Smooth muscle cell (in vitro differentiated cells): ENCODE data around the gene ILF3. TPM values are rescaled to one million over a fixed set of nuclear protein-coding genes. Genes with fewer than 3 reads are reported as not detected.
A peak's percentile ranks its signal among the peaks of the same experiment; 100 is the strongest.

Experiments used
- DNase-seq: peaks from one replicate; lab custom pipeline; 2025; ENCODE audit not compliant: unreplicated experiment; lab: John Stamatoyannopoulos, UW
- H2AFZ ChIP-seq: fragments of 200-600 bp; sonication (generic); 2 replicates; pipeline ENCODE4 v1.6.0; 2016; ENCODE audit warnings: antibody characterized with exemption, low read depth, mild to moderate bottlenecking
- H3F3A ChIP-seq: fragments of 200-600 bp; sonication (generic); 2 replicates; pipeline ENCODE4 v1.6.0; 2017; ENCODE audit warnings: antibody characterized with exemption, low read depth
- H3K27ac ChIP-seq: fragments of 200-600 bp; sonication (generic); 2 replicates; pipeline ENCODE4 v1.5.1; 2016; ENCODE audit warnings: low read depth, mild to moderate bottlenecking
- H3K27me3 ChIP-seq: fragments of 200-600 bp; sonication (generic); 2 replicates; pipeline ENCODE4 v1.6.1; 2016; ENCODE audit warnings: low read depth, mild to moderate bottlenecking
- H3K36me3 ChIP-seq: fragments of 200-600 bp; sonication (generic); 2 replicates; pipeline ENCODE4 v1.5.1; 2016; ENCODE audit warnings: low read depth
- H3K4me1 ChIP-seq: fragments of 200-600 bp; sonication (generic); 2 replicates; pipeline ENCODE4 v1.5.1; 2016; ENCODE audit warnings: low read depth
- H3K4me2 ChIP-seq: fragments of 200-600 bp; sonication (generic); 2 replicates; pipeline ENCODE4 v1.6.0; 2016; ENCODE audit warnings: mild to moderate bottlenecking
- H3K4me3 ChIP-seq: fragments of 200-600 bp; sonication (generic); 2 replicates; pipeline ENCODE4 v1.5.1; 2016; ENCODE audit warnings: mild to moderate bottlenecking
- H3K79me2 ChIP-seq: fragments of 200-600 bp; sonication (generic); 2 replicates; pipeline ENCODE4 v1.6.0; 2016; ENCODE audit warnings: low read depth, mild to moderate bottlenecking
- H3K9ac ChIP-seq: fragments of 200-600 bp; sonication (generic); 2 replicates; pipeline ENCODE4 v1.6.0; 2016; ENCODE audit warnings: low read depth
- H3K9me3 ChIP-seq: fragments of 200-600 bp; sonication (generic); replicated peaks from 2 replicates; pipeline ENCODE4 v1.5.1; 2016; ENCODE audit warnings: low read depth
- H4K20me1 ChIP-seq: fragments of 200-600 bp; sonication (generic); 2 replicates; pipeline ENCODE4 v1.6.0; 2016; ENCODE audit warnings: low read depth
- CTCF ChIP-seq: fragments of 200-600 bp; sonication (generic); IDR thresholded peaks from 2 replicates; pipeline ENCODE4 v1.5.1; 2017; ENCODE audit warnings: borderline replicate concordance, mild to moderate bottlenecking, antibody characterized with exemption; ENCODE audit not compliant: insufficient read depth, poor library complexity, severe bottlenecking
- WGBS: methylation state at CpG from one replicate; pipeline ENCODE4 v1.1.7; 2016; ENCODE audit warnings: low lambda C conversion rate; 5-methylcytosine and 5-hydroxymethylcytosine counted together
- polyA plus RNA-seq: library from polyadenylated mRNA; unstranded; fragments of >200 nt; fragmentation: Nextera tagmentation; extraction: Ambion mirVana; gene quantifications from 2 replicates; pipeline ENCODE4 v1.2.1, GENCODE V29; 2016
- total RNA-seq: library from RNA; depleted of rRNA; stranded (reverse); fragments of >200 nt; gene quantifications from 2 replicates; pipeline ENCODE4 v1.2.3, GENCODE V29; 2014

The ILF3 gene
- total and polyA plus RNA-seq, 2 experiments from 2014 or later = 78.0 to 108 TPM

- Histone ChIP-seq H3K4me1 (peaks cover 5% of the 10 kb centered on the region), H3K36me3 (no peaks in the 10 kb centered on the region), H2AFZ (no peak overlapping the region), H3K27me3 (no peaks in the 10 kb centered on the region), H3K79me2 (no peaks in the 10 kb centered on the region), H3K27ac (no peak overlapping the region), H3K4me3 (no peak overlapping the region), H3K9ac (no peak overlapping the region), H3K4me2 (no peak overlapping the region), H4K20me1 (peaks cover 15% of the 10 kb centered on the region), H3K9me3 (no peaks in the 10 kb centered on the region), H3F3A (peaks cover 6% of the 10 kb centered on the region)
- peak; percentile 61 for TF ChIP-seq CTCF
- 54% methylated on average over 14 of the region's 15 CpGs for WGBS
- no peak for DNase-seq
Measured at GRCh38 chr19:10699650-10700335, 45.6 kb downstream of the ILF3 start.

GRCh38 chr19:10701955-10702525 lies 47.9 kb downstream of the ILF3 start:
- no peak for TF ChIP-seq CTCF
- Histone ChIP-seq H3K4me3 (peak overlapping the region; percentile 90), H3K4me2 (peak overlapping the region; percentile 99), H3K27me3 (no peaks in the 10 kb centered on the region), H3K9ac (peak overlapping the region; percentile 79), H3K9me3 (no peaks in the 10 kb centered on the region), H3K4me1 (no peaks in the 10 kb centered on the region), H2AFZ (peak overlapping the region; percentile 99), H3K27ac (peak overlapping the region; percentile 32), H3K79me2 (no peaks in the 10 kb centered on the region), H3F3A (no peaks in the 10 kb centered on the region), H3K36me3 (no peaks in the 10 kb centered on the region), H4K20me1 (no peaks in the 10 kb centered on the region)
- WGBS = 8% methylated on average over 24 of the region's 24 CpGs
- DNase-seq = peak; percentile 24

- H3K79me2 ChIP-seq = no peaks in the 10 kb centered on the region
- 54% methylated on average over 12 of the region's 12 CpGs for WGBS
- no peaks in the 10 kb centered on the region for H3K9me3 ChIP-seq
- no peaks in the 10 kb centered on the region for H3F3A ChIP-seq
- no peaks in the 10 kb centered on the region for H3K27me3 ChIP-seq
- no peak overlapping the region for H2AFZ ChIP-seq
- no peak for TF ChIP-seq CTCF
- no peak overlapping the region for H3K9ac ChIP-seq
- H3K4me3 ChIP-seq = no peak overlapping the region
- H3K36me3 ChIP-seq = no peaks in the 10 kb centered on the region
- no peaks in the 10 kb centered on the region for H4K20me1 ChIP-seq
- DNase-seq = no peak
- H3K27ac ChIP-seq = no peak overlapping the region
- no peaks in the 10 kb centered on the region for H3K4me1 ChIP-seq
- H3K4me2 ChIP-seq = no peak overlapping the region
Measured at GRCh38 chr19:10706990-10707389, 52.8 kb downstream of the ILF3 start.

GRCh38 chr19:10707440-10707839 lies 53.3 kb downstream of the ILF3 start:
- no peak for DNase-seq
- no peaks in the 10 kb centered on the region for H3F3A ChIP-seq
- 97% methylated on average over 16 of the region's 16 CpGs for WGBS

More at GRCh38 chr19:10707440-10707839, 53.3 kb downstream of the ILF3 start:
- H3K36me3 ChIP-seq = no peaks in the 10 kb centered on the region
- H3K4me1 ChIP-seq = no peaks in the 10 kb centered on the region
- no peak overlapping the region for H3K9ac ChIP-seq
- H2AFZ ChIP-seq = no peak overlapping the region
- H4K20me1 ChIP-seq = no peaks in the 10 kb centered on the region
- TF ChIP-seq CTCF = no peak
- no peak overlapping the region for H3K4me2 ChIP-seq
- no peaks in the 10 kb centered on the region for H3K27me3 ChIP-seq
- no peak overlapping the region for H3K4me3 ChIP-seq
- H3K27ac ChIP-seq = no peak overlapping the region
- H3K79me2 ChIP-seq = no peaks in the 10 kb centered on the region
- no peaks in the 10 kb centered on the region for H3K9me3 ChIP-seq
